Suprapubic skin (tissue), 3 donors: ENCODE data around the gene TOPORS.

Experiments used
- CTCF ChIP-seq, 2 donors: fragments of 200-600 bp in 1 of 2; fragments of 450-650 bp in 1 of 2; sonication (generic) in 1 of 2; IDR thresholded peaks; one replicate each; pipeline ENCODE4 v1.5.1; 2016 to 2019; ENCODE audit warnings: antibody characterized with exemption in 2 of 2, mild to moderate bottlenecking in 1 of 2, moderate library complexity in 1 of 2
- EP300 ChIP-seq: sonication (generic); formaldehyde crosslinking; IDR thresholded peaks from one replicate; pipeline ENCODE4 v1.6.1; 2017; ENCODE audit warnings: antibody characterized with exemption
- POLR2A ChIP-seq, 2 donors: fragments of 450-650 bp; IDR thresholded peaks; one replicate each; pipeline ENCODE4 v1.6.1; 2017; ENCODE audit warnings: antibody characterized with exemption in 2 of 2, mild to moderate bottlenecking in 2 of 2, moderate library complexity in 2 of 2

- no peak for TF ChIP-seq CTCF (IDR thresholded peaks at IDR 0.05)
- TF ChIP-seq POLR2A (IDR thresholded peaks at IDR 0.05) = no peak
- TF ChIP-seq EP300 = no peak
These were observed 9.3 kb downstream of the TOPORS start for GRCh38 chr9:32543047-32543446.
